Measurements from ENCODE around the gene DNAH17. TPM values are rescaled to one million over a fixed set of nuclear protein-coding genes. Genes with fewer than 3 reads are reported as not detected.

Gene DNAH17
- total and polyA plus RNA-seq, 2 of the 13 experiments (the other 11 are each of a cell fraction or from before 2014, with no cell fraction given) = 0.86 to 1.6 TPM

GRCh38 chr17:78596871-78597764 is 19.9 kb upstream of the DNAH17 start (continued):
- TF ChIP-seq CEBPZ (IDR thresholded peaks at IDR 0.05; ENCODE audit: low read length) (no peak), ZHX1 (CRISPR knock-in tag; IDR thresholded peaks at IDR 0.05; ENCODE audit: low read depth) (0 out of 2 replicates have a peak, but pooled peaks have one; percentile 55), CBX5 (CRISPR knock-in tag; IDR thresholded peaks at IDR 0.05; ENCODE audit: borderline replicate concordance) (no peak), BCL6 (CRISPR knock-in tag; IDR thresholded peaks at IDR 0.05) (no peak), TGIF2 (CRISPR knock-in tag; IDR thresholded peaks at IDR 0.05) (no peak), ERF (CRISPR knock-in tag; IDR thresholded peaks at IDR 0.05) (no peak), KDM4B (CRISPR knock-in tag; IDR thresholded peaks at IDR 0.05) (no peak), ZBED4 (CRISPR knock-in tag; IDR thresholded peaks at IDR 0.05; ENCODE audit: borderline replicate concordance) (no peak), ZFP36L1 (CRISPR knock-in tag; IDR thresholded peaks at IDR 0.05) (no peak), TEAD3 (CRISPR knock-in tag; optimal IDR thresholded peaks at IDR 0.05; ENCODE audit: borderline replicate concordance) (no peak), KDM5A (IDR thresholded peaks at IDR 0.05; ENCODE audit: borderline replicate concordance, low read length) (no peak), NR2F6 (IDR thresholded peaks at IDR 0.05) (peak; percentile 41; the same call in 1 of the 2 replicates), NR2F6 (CRISPR knock-in tag; IDR thresholded peaks at IDR 0.05) (no peak), CC2D1A (CRISPR knock-in tag; IDR thresholded peaks at IDR 0.05) (no peak), DPF2 (CRISPR knock-in tag; IDR thresholded peaks at IDR 0.05; ENCODE audit: borderline replicate concordance, low read depth) (no peak), ZBTB7B (CRISPR knock-in tag; IDR thresholded peaks at IDR 0.05) (no peak)
- TF ChIP-seq, protein P1, sequence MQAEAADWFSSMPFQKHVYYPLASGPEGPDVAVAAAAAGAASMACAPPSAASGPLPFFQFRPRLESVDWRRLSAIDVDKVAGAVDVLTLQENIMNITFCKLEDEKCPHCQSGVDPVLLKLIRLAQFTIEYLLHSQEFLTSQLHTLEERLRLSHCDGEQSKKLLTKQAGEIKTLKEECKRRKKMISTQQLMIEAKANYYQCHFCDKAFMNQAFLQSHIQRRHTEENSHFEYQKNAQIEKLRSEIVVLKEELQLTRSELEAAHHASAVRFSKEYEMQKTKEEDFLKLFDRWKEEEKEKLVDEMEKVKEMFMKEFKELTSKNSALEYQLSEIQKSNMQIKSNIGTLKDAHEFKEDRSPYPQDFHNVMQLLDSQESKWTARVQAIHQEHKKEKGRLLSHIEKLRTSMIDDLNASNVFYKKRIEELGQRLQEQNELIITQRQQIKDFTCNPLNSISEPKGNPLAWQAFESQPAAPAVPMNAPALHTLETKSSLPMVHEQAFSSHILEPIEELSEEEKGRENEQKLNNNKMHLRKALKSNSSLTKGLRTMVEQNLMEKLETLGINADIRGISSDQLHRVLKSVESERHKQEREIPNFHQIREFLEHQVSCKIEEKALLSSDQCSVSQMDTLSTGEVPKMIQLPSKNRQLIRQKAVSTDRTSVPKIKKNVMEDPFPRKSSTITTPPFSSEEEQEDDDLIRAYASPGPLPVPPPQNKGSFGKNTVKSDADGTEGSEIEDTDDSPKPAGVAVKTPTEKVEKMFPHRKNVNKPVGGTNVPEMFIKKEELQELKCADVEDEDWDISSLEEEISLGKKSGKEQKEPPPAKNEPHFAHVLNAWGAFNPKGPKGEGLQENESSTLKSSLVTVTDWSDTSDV (CRISPR knock-in tag; IDR thresholded peaks at IDR 0.05) = no peak

All from HepG2 (cell line).